IMR-90 (cell line): ENCODE results near the gene CCNI. TPM values are rescaled to one million over a fixed set of nuclear protein-coding genes. Genes with fewer than 3 reads are reported as not detected.

Experiments used
- ATAC-seq: fragments of 200-7000 bp; cut with Tn5 transposase; 2 replicates; pipeline ENCODE4 v1.9.1; 2020; ENCODE audit warnings: low read depth, mild to moderate bottlenecking, moderate library complexity
- BruUV-seq: library from RNA; stranded (reverse); fragments of 400-500 nt; replicated peaks from 2 replicates; lab custom pipeline; 2021; lab: Mats Ljungman, UMichigan
- CTCF ChIA-PET: fragments of 300-600 bp; formaldehyde crosslinking; extraction: SDS; loops from one replicate; lab custom pipeline; 2021; ENCODE audit warnings: antibody characterized with exemption; lab: Yijun Ruan, JAX
- POLR2A ChIA-PET: fragments of 300-600 bp; sonication (Branson Sonifier 250); formaldehyde crosslinking; loops from one replicate; lab custom pipeline; 2022; ENCODE audit warnings: antibody characterized with exemption; ENCODE audit not compliant: unreplicated experiment; lab: Charles Lee
- DNase-seq: peaks from one replicate; pipeline ENCODE4 v3.0.0; 2013
- H2AFZ ChIP-seq: replicated peaks from 2 replicates; pipeline ENCODE3; 2013; ENCODE audit warnings: low read length, mild to moderate bottlenecking; ENCODE audit not compliant: poor library complexity
- H2AK5ac ChIP-seq: 2 replicates; pipeline ENCODE4 v1.6.1; 2013; ENCODE audit warnings: low read depth, low read length, inconsistent platforms
- H2AK9ac ChIP-seq: replicated peaks from 2 replicates; pipeline ENCODE3; 2013; ENCODE audit warnings: mild to moderate bottlenecking, low read depth, low read length, moderate library complexity; ENCODE audit not compliant: poor library complexity
- H2BK120ac ChIP-seq: 2 replicates; pipeline ENCODE4 v1.6.1; 2013; ENCODE audit warnings: low read depth, low read length, inconsistent platforms
- H2BK15ac ChIP-seq: 3 replicates; pipeline ENCODE4 v1.6.1; 2013; ENCODE audit warnings: low read depth, low read length, inconsistent platforms
- H2BK20ac ChIP-seq: 2 replicates; pipeline ENCODE4 v1.6.1; 2013; ENCODE audit warnings: low read depth, mild to moderate bottlenecking, inconsistent platforms, low read length, moderate library complexity
- H2BK5ac ChIP-seq: 2 replicates; pipeline ENCODE4 v1.6.1; 2013; ENCODE audit warnings: mild to moderate bottlenecking, low read depth, low read length, inconsistent platforms; ENCODE audit not compliant: poor library complexity, severe bottlenecking
- H3K14ac ChIP-seq: replicated peaks from 2 replicates; pipeline ENCODE4 v1.6.1; 2013; ENCODE audit warnings: low read depth, low read length, inconsistent platforms
- H3K18ac ChIP-seq: 2 replicates; pipeline ENCODE4 v1.6.1; 2013; ENCODE audit warnings: low read depth, low read length, control low read depth
- H3K23ac ChIP-seq: 2 replicates; pipeline ENCODE4 v1.6.1; 2013; ENCODE audit warnings: low read depth, low read length, inconsistent platforms
- H3K27ac ChIP-seq: 2 replicates; pipeline ENCODE4 v1.5.1; 2013; ENCODE audit warnings: mild to moderate bottlenecking, control low read depth, low read length; ENCODE audit not compliant: insufficient read depth
- H3K27me3 ChIP-seq: 2 replicates; pipeline ENCODE4 v1.6.1; 2013; ENCODE audit warnings: low read length; ENCODE audit not compliant: control insufficient read depth, insufficient read depth
- H3K36me3 ChIP-seq: 2 replicates; pipeline ENCODE4 v1.6.1; 2013; ENCODE audit warnings: low read length, mixed read lengths; ENCODE audit not compliant: control insufficient read depth, insufficient read depth
- H3K4ac ChIP-seq: 2 replicates; pipeline ENCODE4 v1.6.1; 2013; ENCODE audit warnings: low read depth, low read length, inconsistent platforms
- H3K4me1 ChIP-seq: 2 replicates; pipeline ENCODE4 v1.6.1; 2013; ENCODE audit warnings: low read length, mixed read lengths; ENCODE audit not compliant: control insufficient read depth, insufficient read depth
- H3K4me2 ChIP-seq: 2 replicates; pipeline ENCODE4 v1.6.1; 2013; ENCODE audit warnings: low read depth, mild to moderate bottlenecking, control low read depth, low read length, moderate library complexity
- H3K4me3 ChIP-seq: 2 replicates; pipeline ENCODE4 v1.5.1; 2013; ENCODE audit warnings: low read depth, mild to moderate bottlenecking, control low read depth, low read length, moderate library complexity; ENCODE audit not compliant: insufficient read depth
- H3K56ac ChIP-seq: 2 replicates; pipeline ENCODE4 v1.6.1; 2013; ENCODE audit warnings: low read length, inconsistent platforms; ENCODE audit not compliant: insufficient read depth; ENCODE audit errors: extremely low read depth
- H3K79me1 ChIP-seq, 2 experiments: 2 replicates each; pipeline ENCODE4 v1.6.1; 2013; ENCODE audit warnings: low read length in 2 of 2, inconsistent platforms in 1 of 2, low read depth in 1 of 2
- H3K9ac ChIP-seq: 2 replicates; pipeline ENCODE4 v1.6.1; 2013; ENCODE audit warnings: low read depth, low read length, control low read depth
- H3K9me1 ChIP-seq: 2 replicates; pipeline ENCODE4 v1.6.1; 2013; ENCODE audit warnings: low read length, inconsistent platforms; ENCODE audit not compliant: insufficient read depth
- H3K9me3 ChIP-seq: 2 replicates; pipeline ENCODE4 v1.6.1; 2013; ENCODE audit warnings: low read length; ENCODE audit not compliant: control insufficient read depth, insufficient read depth
- H4K20me1 ChIP-seq: 2 replicates; pipeline ENCODE4 v1.6.1; 2013; ENCODE audit warnings: low read length, inconsistent platforms; ENCODE audit not compliant: insufficient read depth
- H4K5ac ChIP-seq: 2 replicates; pipeline ENCODE4 v1.6.1; 2013; ENCODE audit warnings: mild to moderate bottlenecking, low read depth, low read length, control low read depth
- H4K8ac ChIP-seq, 2 experiments: 2 replicates each; pipeline ENCODE4 v1.6.1; 2013; ENCODE audit warnings: low read depth in 2 of 2, low read length in 2 of 2, control low read depth in 1 of 2, inconsistent platforms in 1 of 2
- H4K91ac ChIP-seq: 2 replicates; pipeline ENCODE4 v1.6.1; 2013; ENCODE audit warnings: low read depth, low read length, inconsistent platforms; ENCODE audit not compliant: insufficient read depth
- BHLHE40 ChIP-seq: fragments of 150-350 bp; IDR thresholded peaks from 2 replicates; pipeline ENCODE4 v1.6.1; 2016; ENCODE audit warnings: mild to moderate bottlenecking, low read depth, low read length
- CEBPB ChIP-seq: IDR thresholded peaks from 2 replicates; pipeline ENCODE4 v1.6.1; 2012; ENCODE audit warnings: low read depth, low read length, improper control_type of control experiment
- FOS ChIP-seq: fragments of 150-350 bp; IDR thresholded peaks from 2 replicates; pipeline ENCODE4 v1.6.1; 2016; ENCODE audit warnings: low read depth, low read length
- MAFK ChIP-seq: IDR thresholded peaks from 2 replicates; pipeline ENCODE4 v1.6.1; 2012; ENCODE audit warnings: low read depth, low read length, improper control_type of control experiment
- MAZ ChIP-seq: IDR thresholded peaks from 2 replicates; pipeline ENCODE4 v1.6.1; 2012; ENCODE audit warnings: low read depth, mild to moderate bottlenecking, low read length, improper control_type of control experiment, moderate library complexity, borderline replicate concordance
- MXI1 ChIP-seq: IDR thresholded peaks from 2 replicates; pipeline ENCODE4 v1.6.1; 2012; ENCODE audit warnings: low read depth, mild to moderate bottlenecking, low read length, moderate library complexity, borderline replicate concordance
- RFX5 ChIP-seq: IDR thresholded peaks from 2 replicates; pipeline ENCODE4 v1.8.0; 2012; ENCODE audit warnings: low read depth, mild to moderate bottlenecking, low read length, moderate library complexity
- SMC3 ChIP-seq: fragments of 150-350 bp; IDR thresholded peaks from 2 replicates; pipeline ENCODE4 v1.6.1; 2016; ENCODE audit warnings: low read depth, mild to moderate bottlenecking, antibody characterized with exemption, low read length, moderate library complexity
- USF2 ChIP-seq: fragments of 150-350 bp; IDR thresholded peaks from 2 replicates; pipeline ENCODE4 v1.6.1; 2017; ENCODE audit warnings: mild to moderate bottlenecking, antibody characterized with exemption, low read length, low read depth
- WGBS, 2 experiments: methylation state at CpG; one replicate each; pipeline versions ENCODE4 v1.1.5 to v1.1.7; 2013; ENCODE audit warnings: missing lambda C conversion rate in 2 of 2; ENCODE audit not compliant: insufficient read length in 1 of 2; ENCODE audit errors: extremely low coverage in 2 of 2; 5-methylcytosine and 5-hydroxymethylcytosine counted together
- dilution Hi-C: fragments of 300-500 bp; cut with HindIII; formaldehyde crosslinking; loops from one replicate; pipeline ENCODE4 v1.14.3; 2018; ENCODE audit warnings: low sequenced_read_pairs; ENCODE audit not compliant: unreplicated experiment
- in situ Hi-C: fragments of 300-500 bp; cut with MboI; formaldehyde crosslinking; loops from 3 replicates; pipeline ENCODE4 v1.14.3; 2019; ENCODE audit warnings: low sequenced_read_pairs, inconsistent platforms, mixed read lengths
- intact Hi-C: fragments of 100-400 bp; cut with micrococcal nuclease; formaldehyde crosslinking; loops from 2 replicates; pipeline ENCODE4 v1.10.0; 2022
- polyA plus RNA-seq, 3 experiments: library from polyadenylated mRNA; depleted of rRNA; stranded (reverse); fragments of >200 nt; gene quantifications; 2 replicates each; pipeline ENCODE4 v1.2.3, GENCODE V29; 2012; ENCODE audit warnings: low replicate concordance in 1 of 3
- total RNA-seq: library from RNA; depleted of rRNA; stranded (reverse); fragments of >200 nt; gene quantifications from 2 replicates; pipeline ENCODE4 v1.2.3, GENCODE V29; 2012
- TF ChIP-seq, protein P1 (sequence below): fragments of 150-350 bp; IDR thresholded peaks from 2 replicates; pipeline ENCODE4 v1.6.1; 2016; ENCODE audit warnings: low read depth, mild to moderate bottlenecking, low read length, moderate library complexity, borderline replicate concordance

The CCNI gene
- total and polyA plus RNA-seq, 2 of the 4 experiments (the other 2 are of a cell fraction) = 70.1 to 100 TPM

GRCh38 chr4:77014256-77014655, 61.5 kb downstream of the CCNI start:
- no peak overlapping the region for H3K14ac ChIP-seq
- no peak overlapping the region for H2AK5ac ChIP-seq
- no peak overlapping the region for H3K56ac ChIP-seq
- TF ChIP-seq MAZ (no peak), RFX5 (no peak), USF2 (no peak), MAFK (no peak), FOS (no peak), MXI1 (no peak), SMC3 (no peak), CEBPB (no peak), BHLHE40 (no peak)
- TF ChIP-seq, protein P1, sequence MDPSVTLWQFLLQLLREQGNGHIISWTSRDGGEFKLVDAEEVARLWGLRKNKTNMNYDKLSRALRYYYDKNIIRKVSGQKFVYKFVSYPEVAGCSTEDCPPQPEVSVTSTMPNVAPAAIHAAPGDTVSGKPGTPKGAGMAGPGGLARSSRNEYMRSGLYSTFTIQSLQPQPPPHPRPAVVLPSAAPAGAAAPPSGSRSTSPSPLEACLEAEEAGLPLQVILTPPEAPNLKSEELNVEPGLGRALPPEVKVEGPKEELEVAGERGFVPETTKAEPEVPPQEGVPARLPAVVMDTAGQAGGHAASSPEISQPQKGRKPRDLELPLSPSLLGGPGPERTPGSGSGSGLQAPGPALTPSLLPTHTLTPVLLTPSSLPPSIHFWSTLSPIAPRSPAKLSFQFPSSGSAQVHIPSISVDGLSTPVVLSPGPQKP = no peak
- no peak overlapping the region for H2BK20ac ChIP-seq
- H3K36me3 ChIP-seq = peaks cover 39% of the 10 kb centered on the region
- dilution Hi-C loops = no loop called here
- no peak overlapping the region for H4K5ac ChIP-seq
- ATAC-seq (no peak), DNase-seq (no peak)
- no peak overlapping the region for H4K91ac ChIP-seq
- H3K9me1 ChIP-seq = peaks cover 25% of the 10 kb centered on the region
- H2AFZ ChIP-seq = no peak overlapping the region
- no peak overlapping the region for H3K4ac ChIP-seq
- H4K20me1 ChIP-seq = peaks cover 9% of the 10 kb centered on the region; the same call in 1 of the 2 replicates
- H3K4me2 ChIP-seq = no peak overlapping the region
- no TSS peak for BruUV-seq
- no peak overlapping the region for H4K8ac ChIP-seq
- no peak overlapping the region for H3K9ac ChIP-seq
- H3K4me3 ChIP-seq = no peak overlapping the region
- no peak overlapping the region for H2BK120ac ChIP-seq
- peaks cover 14% of the 10 kb centered on the region for H3K4me1 ChIP-seq
- no peak overlapping the region for H2BK15ac ChIP-seq
- intact Hi-C loops = no loop called here
- ChIA-PET POLR2A (no interaction called here), CTCF (no interaction called here)
- in situ Hi-C loops = no loop called here
- H3K9me3 ChIP-seq = no peaks in the 10 kb centered on the region
- peak overlapping the region; percentile 35 for H2BK5ac ChIP-seq
- no peak overlapping the region for H3K18ac ChIP-seq
- H3K23ac ChIP-seq = no peak overlapping the region
- no peak overlapping the region for H3K27ac ChIP-seq
- no peak overlapping the region for H2AK9ac ChIP-seq
- no peaks in the 10 kb centered on the region for H3K27me3 ChIP-seq
- WGBS, 2 experiments = no CpG with 5 or more reads among the region's 1 CpG
- H3K79me1 ChIP-seq = peaks cover 36 to 65% of the 10 kb centered on the region in 2 experiments
